H7 (cell line): ENCODE results near the gene SPOCK1. TPM values are rescaled to one million over a fixed set of nuclear protein-coding genes. Genes with fewer than 3 reads are reported as not detected.

ENCODE experiments used
- DNase-seq: peaks from one replicate; pipeline ENCODE4 v3.0.0; 2012
- H3K27me3 ChIP-seq: 2 replicates; pipeline ENCODE4 v1.6.0; 2011; ENCODE audit warnings: mild to moderate bottlenecking, low read length; ENCODE audit not compliant: control insufficient read depth, insufficient read depth
- H3K36me3 ChIP-seq: replicated peaks from 2 replicates; pipeline ENCODE4 v1.5.1; 2011; ENCODE audit warnings: low read length; ENCODE audit not compliant: control insufficient read depth, insufficient read depth
- H3K4me3 ChIP-seq: 2 replicates; pipeline ENCODE4 v1.5.1; 2011; ENCODE audit warnings: low read depth, mild to moderate bottlenecking, control low read depth, low read length, moderate library complexity; ENCODE audit not compliant: insufficient read depth
- total RNA-seq: library from RNA; depleted of rRNA; stranded (reverse); fragments of >200 nt; shearing (Covaris generic); gene quantifications from 2 replicates; pipeline ENCODE4 v1.2.3, GENCODE V29; 2014

Gene SPOCK1
- total RNA-seq, 1 experiment from 2014 or later: 1.4 TPM

DNA sequence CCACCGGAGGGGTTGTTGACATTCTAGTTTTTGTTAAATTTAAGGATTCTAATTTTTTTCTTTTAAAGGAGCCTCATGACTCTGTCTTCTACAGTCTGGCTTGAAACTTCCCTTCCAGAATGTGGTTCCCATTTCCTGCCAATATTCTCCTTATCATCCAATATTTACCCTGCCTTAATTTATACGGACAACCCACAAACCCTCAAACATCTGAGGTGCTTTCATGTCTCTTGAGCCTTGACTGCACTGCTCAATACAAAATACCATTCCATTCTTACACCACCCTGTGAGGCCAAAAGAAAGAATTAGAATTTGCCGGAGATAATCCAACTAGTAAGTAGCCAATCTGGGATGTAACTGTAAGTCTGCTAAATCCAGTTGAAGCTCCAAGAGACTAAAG lies 346.5 kb downstream of the SPOCK1 start:
- Histone ChIP-seq H3K4me3 (no peak overlapping the region), H3K36me3 (no peaks in the 10 kb centered on the region), H3K27me3 (no peaks in the 10 kb centered on the region)
- DNase-seq: no peak

DNA sequence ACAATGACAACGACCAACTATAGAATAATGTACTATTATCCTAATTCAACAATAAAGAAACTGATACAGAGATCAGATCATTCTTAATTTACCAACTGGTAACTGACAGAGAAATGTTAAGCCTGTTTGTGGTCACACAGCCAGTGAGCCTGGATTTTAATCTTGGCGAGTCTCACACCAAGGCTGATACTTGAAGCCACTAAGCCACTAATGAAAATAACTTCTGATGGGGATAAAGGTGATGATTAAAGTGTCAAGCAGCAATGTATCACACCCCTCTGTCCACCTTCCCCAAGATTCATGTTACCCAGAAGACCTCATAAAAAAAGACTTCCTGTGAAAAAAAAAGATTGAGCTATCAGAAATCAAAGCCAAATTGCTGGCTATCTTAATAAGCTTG lies 350.5 kb downstream of the SPOCK1 start:
- no peak for DNase-seq
- H3K4me3 ChIP-seq: no peak overlapping the region
- no peaks in the 10 kb centered on the region; the same call in 1 of the 2 replicates for H3K27me3 ChIP-seq
- H3K36me3 ChIP-seq: no peaks in the 10 kb centered on the region

DNA sequence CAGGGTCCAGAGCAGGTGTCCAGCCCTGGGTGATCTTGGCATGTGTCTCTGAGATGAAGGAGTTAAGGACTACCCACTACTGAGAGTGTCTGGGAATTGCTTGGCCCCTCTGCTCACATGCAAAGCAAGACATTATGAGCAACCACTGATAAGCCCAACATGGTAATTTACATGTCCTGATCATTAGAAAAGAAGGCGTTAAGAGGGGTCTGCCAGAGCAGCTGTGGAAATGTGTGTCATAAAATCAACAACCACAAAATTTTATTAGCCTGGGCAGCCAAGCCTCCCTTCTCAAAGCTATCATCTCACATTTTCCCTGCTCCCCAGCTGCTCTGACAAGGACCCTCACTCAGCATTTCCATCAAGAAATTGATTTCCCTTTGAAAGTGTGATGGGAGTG lies 351.0 kb downstream of the SPOCK1 start:
- DNase-seq: no peak
- Histone ChIP-seq H3K4me3 (no peak overlapping the region), H3K36me3 (no peaks in the 10 kb centered on the region), H3K27me3 (no peaks in the 10 kb centered on the region; the same call in 1 of the 2 replicates)

DNA sequence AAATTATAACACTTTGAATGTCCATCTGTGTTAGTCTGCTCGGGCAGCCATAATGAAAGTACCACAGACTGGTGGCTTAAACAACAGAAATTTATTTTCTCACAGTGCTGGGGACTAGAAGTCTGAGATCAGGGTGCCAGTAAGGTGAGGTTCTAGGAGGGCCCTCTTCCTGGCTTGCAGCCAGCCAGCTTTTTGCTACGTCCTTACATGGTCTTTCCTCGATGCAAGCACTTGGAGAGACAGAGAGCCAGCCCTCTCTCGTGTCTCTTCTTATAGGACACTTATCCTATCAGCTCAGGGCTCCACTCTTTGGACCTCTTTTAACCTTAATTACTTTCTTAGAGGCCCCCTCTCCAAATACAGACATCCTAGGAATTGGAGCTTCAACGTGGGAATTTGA lies 351.8 kb downstream of the SPOCK1 start:
- DNase-seq: no peak
- H3K4me3 ChIP-seq: no peak overlapping the region
- no peaks in the 10 kb centered on the region; the same call in 1 of the 2 replicates for H3K27me3 ChIP-seq
- no peaks in the 10 kb centered on the region for H3K36me3 ChIP-seq

DNA sequence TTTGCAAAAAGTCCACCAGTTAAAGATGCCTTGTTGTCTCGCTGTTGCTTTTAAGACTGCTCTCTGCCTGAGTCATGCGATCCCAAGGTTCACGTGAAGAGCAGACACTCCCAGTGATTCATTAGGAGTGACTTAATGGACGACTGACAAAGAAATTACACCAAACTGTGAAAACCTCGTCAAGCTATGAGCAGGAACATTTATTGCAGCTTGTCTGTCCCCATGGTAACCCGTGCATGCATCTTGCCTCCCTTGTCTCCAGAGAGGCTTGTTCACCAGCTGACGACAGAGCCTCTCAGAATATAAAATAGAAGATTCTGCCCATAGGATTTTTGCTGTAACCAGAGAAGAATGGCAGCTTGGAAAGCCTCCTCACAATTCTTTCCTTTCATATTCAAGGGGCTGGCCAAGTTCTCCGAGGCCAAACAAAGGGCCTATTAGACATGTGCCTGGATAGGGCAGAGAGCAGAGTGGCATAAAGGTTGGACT lies 352.7 kb downstream of the SPOCK1 start:
- no peaks in the 10 kb centered on the region; the same call in 1 of the 2 replicates for H3K27me3 ChIP-seq
- no peaks in the 10 kb centered on the region for H3K36me3 ChIP-seq
- DNase-seq: no peak
- no peak overlapping the region for H3K4me3 ChIP-seq

DNA sequence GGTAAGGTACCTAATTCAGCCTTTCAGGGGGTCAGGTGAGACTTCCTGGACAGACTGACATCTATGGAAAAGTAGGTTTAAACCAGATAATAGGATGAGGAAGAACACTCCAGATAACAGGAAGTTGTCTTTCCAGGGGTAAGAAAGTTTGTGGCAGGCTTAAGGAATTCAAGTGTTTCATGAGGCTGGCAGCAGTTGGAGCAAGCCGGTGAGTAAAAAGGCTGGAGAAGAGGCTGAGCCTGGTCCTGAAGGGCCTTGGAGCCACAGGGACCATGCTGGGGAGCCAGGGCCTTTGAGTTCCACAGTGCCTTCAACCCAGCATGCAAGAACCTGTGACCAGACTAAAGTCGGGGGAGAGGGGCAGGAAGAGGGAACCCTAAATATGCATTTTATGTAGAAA lies 353.4 kb downstream of the SPOCK1 start:
- no peak overlapping the region for H3K4me3 ChIP-seq
- no peak for DNase-seq
- no peaks in the 10 kb centered on the region for H3K36me3 ChIP-seq
- no peaks in the 10 kb centered on the region; the same call in 1 of the 2 replicates for H3K27me3 ChIP-seq

DNA sequence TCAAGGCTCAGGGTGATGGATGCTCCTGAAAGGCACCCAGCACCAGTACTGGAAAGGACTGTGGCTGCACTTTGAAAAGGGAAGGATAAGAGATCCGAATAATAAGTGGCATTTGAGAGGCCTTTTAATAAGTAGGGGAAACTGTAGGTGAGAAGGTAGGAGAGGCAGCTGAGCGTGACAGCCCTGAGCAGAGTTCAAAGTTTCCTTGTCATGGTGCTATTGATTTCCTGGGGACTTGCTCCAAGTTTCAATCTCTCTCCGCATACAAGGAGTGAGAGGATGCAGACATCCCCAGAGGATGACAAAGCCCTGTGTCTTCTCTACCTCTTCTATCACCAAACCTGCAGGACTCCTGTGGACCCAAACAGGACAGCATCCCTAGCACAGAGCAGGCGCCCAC lies 354.5 kb downstream of the SPOCK1 start:
- H3K4me3 ChIP-seq: no peak overlapping the region
- H3K36me3 ChIP-seq: no peaks in the 10 kb centered on the region
- DNase-seq: no peak
- H3K27me3 ChIP-seq: no peaks in the 10 kb centered on the region; the same call in 1 of the 2 replicates

DNA sequence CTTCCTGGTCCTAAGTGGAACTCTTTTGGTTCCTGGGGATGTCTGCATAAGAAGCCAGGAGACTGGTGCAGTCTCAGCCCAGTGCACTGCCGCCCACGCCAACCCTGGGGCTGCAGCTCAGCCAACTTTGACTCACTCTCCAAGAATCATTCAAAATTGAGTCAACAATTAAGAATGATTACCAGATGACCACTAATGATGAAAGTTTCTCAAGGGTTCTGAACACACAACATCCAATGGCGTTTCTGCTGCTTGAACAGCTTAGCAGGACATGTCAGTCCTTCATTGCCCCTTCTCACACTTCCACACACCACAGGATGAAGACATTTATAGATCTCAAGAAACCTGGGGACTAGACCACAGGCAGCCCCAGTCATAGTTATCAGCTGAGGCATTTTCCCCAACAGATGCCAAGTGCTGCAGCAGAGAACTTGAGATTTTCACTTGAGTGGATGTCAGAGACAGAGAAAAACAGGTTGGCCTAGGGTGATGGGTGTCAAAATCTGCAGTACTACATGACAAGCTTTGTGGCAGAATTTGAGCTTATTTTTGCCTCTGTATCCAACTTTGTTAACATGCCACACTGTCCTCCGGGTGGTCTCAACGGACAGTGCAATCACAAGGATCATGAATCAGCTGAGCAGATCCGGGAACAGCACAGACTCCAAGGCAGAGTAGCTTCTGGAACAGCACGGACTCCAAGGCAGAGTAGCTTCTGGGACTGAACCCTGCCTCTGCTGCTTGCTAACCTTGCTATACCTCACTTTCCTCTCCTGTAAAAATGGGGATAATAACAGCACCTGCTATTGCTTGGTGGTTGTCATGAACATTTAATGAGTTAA lies 356.1 kb downstream of the SPOCK1 start:
- no peaks in the 10 kb centered on the region for H3K36me3 ChIP-seq
- no peak for DNase-seq
- no peaks in the 10 kb centered on the region; the same call in 1 of the 2 replicates for H3K27me3 ChIP-seq
- no peak overlapping the region for H3K4me3 ChIP-seq

DNA sequence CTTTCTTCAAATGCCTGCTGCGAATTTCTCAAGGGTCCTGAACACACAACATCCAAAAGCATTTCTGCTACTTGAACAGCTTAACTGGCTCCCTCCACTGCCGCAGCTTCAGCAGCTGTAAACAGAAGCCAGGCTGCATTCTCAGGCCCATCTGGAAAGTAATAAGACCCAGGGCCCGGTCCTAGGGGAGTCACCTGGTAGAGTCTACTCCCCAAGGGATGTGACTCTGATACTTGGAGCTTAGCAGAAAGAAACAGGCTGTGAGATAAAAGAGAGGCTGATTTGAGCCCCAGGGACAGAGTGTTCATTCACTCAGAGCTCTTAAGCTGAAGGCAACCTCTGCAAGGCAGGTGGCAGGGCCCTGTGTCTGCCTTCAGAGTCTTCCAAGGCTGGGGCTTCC lies 356.8 kb downstream of the SPOCK1 start:
- no peak overlapping the region for H3K4me3 ChIP-seq
- no peaks in the 10 kb centered on the region; the same call in 1 of the 2 replicates for H3K27me3 ChIP-seq
- no peaks in the 10 kb centered on the region for H3K36me3 ChIP-seq
- DNase-seq: no peak

DNA sequence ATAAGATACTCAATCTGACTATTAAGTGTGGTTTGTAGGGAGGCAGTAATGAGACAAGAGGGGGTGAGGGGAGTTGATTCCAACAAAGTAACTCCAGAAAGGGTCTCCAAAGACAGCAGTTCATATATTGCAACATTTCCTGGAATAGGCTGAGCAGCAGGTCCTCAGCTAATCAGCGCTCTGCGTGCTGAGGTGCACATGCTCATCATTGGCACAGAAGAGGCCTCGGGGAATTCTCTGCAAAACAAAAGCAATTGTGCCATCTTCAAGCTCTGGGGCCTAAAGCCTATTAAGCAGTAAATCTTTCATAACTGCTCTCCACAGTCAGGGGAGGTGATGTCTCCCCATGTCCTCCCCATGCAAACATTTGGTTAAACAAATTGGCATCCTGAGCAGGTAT lies 357.3 kb downstream of the SPOCK1 start:
- no peak overlapping the region for H3K4me3 ChIP-seq
- H3K27me3 ChIP-seq: no peaks in the 10 kb centered on the region; the same call in 1 of the 2 replicates
- H3K36me3 ChIP-seq: no peaks in the 10 kb centered on the region
- DNase-seq: no peak

DNA sequence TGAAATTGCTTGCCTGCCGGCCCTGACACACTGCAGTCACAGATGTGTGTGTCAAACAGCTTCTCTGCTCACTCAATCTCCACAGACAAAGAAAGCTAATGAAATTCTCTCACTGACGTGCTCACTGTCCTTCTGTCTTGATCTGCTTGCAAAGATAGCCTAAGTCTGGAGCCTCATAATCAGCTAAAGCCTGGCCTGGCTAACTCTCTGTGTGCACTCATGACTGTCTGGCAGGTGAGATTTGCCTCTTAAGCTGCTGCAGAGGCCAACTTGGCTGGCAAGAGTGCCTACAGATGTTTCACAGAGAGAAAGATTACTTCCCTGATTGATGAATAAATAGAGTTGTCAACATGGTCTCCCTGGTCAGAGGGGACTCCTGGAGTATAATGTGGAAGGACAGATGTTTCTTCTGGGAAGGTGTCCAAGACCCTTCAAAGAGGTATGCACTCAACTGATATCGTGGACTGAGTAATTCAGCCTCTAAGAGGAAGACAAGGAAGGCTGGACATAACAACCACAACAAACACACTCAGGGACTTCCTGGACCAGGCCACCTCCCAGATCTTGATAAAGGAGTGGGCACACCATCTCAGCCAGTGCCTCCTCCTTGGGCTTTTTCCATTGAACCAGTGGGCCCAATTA lies 362.0 kb downstream of the SPOCK1 start:
- no peak overlapping the region for H3K4me3 ChIP-seq
- H3K27me3 ChIP-seq: no peaks in the 10 kb centered on the region
- no peak for DNase-seq

DNA sequence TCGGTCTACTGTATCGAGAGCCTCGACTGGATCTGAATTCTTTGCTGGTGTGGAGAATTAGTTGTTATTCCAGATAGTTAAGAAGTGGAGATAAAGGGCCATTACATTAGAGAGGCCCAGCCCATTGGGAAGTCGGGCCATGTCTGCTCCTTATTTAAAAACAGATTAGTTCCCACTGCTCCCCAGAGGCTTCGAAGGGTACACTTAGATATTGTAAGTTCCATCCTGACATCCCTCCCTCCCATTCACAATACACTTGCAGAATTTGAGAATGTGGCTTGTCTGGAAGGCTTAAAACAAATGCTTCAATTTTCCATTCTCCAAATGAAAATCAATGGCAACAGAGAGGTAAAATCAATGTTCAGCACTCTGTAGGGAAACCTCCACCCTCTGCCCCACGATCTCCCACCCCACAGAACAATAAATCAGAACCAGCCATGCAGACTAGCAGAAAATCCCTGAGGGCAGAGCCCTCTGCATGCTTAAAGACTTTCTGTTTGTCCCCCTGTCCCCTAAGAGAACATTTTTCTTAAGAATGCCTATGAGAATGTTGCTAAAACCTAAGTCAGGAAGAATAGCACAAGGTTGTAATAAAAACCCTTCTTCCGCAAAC lies 364.1 kb downstream of the SPOCK1 start:
- DNase-seq: no peak
- H3K36me3 ChIP-seq: no peaks in the 10 kb centered on the region
- no peak overlapping the region for H3K4me3 ChIP-seq
- H3K27me3 ChIP-seq: no peaks in the 10 kb centered on the region

More for the DNA sequence above, 362.0 kb downstream of the SPOCK1 start:
- H3K36me3 ChIP-seq: no peaks in the 10 kb centered on the region

DNA sequence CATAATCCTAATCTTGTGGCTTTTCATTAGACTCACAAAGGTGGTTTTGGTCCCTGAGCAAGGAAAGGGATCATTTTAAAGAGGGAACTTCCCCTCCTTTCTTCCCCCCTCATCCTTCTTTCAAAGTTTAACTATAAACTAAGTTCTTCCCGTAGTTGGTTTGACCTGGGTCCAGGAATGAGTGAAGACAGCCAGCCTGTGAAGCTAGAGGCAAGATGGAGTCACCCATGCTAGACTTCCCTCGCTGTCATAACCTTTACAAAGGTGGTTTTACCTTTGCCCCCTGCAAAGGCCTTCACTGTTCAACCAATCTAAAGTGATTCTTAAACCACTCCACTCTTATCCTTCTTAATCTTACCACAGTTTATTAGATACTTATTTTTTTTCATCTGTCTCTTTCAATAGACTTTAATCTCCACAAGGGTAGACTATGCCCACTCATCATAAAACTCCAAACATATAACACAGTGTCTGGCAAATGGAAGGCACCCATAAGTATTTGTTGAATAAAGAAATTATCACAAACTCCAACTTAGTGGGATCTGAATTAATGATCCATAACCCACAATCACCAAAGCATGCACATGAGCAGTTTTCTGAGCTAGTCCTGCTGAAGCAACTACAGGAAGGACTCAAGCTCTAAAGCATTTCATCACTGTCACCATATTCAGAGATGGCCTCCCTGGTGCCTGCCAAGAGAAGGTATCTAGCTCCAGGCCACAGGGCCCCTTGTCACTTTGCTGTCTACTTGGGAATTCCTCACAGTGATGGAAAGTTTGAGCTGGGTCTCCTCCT lies 369.0 kb downstream of the SPOCK1 start:
- Histone ChIP-seq H3K36me3 (no peaks in the 10 kb centered on the region), H3K4me3 (no peak overlapping the region), H3K27me3 (no peaks in the 10 kb centered on the region)
- no peak for DNase-seq

DNA sequence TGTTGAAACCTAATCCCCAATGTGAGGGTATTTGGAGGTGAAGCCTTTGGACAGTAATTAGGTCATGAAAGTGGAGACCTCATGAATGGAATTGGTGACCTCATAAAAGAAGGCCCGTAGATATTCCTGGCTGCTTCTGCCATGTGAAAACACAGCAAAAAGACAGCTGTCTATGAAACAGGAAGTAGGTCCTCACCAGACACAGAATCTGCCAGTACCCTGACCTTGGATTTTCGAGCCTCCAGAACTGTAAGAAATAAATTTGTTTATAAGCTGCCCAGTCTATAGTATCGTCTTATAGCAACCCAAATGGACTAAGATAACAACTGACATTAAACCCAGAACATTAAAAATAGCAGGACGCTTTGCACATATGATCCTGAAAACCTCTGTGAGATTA lies 371.1 kb downstream of the SPOCK1 start:
- Histone ChIP-seq H3K27me3 (no peaks in the 10 kb centered on the region), H3K4me3 (no peak overlapping the region)
- DNase-seq: no peak

More for the DNA sequence above, 371.1 kb downstream of the SPOCK1 start:
- H3K36me3 ChIP-seq: no peaks in the 10 kb centered on the region
